HG03439 (cell line): ENCODE measurements around the gene USP36.
"Not testable (repeated sequence)": the region's sequence is repeated elsewhere in the genome, so short reads cannot be mapped to it uniquely, and the experiment has no call there.

ENCODE experiments used
- ATAC-seq: cut with Tn5 transposase; IDR thresholded peaks from one replicate; pipeline ENCODE4 v1.9.1; 2021; ENCODE audit warnings: mild to moderate bottlenecking, moderate library complexity; ENCODE audit not compliant: unreplicated experiment

Gene USP36

DNA sequence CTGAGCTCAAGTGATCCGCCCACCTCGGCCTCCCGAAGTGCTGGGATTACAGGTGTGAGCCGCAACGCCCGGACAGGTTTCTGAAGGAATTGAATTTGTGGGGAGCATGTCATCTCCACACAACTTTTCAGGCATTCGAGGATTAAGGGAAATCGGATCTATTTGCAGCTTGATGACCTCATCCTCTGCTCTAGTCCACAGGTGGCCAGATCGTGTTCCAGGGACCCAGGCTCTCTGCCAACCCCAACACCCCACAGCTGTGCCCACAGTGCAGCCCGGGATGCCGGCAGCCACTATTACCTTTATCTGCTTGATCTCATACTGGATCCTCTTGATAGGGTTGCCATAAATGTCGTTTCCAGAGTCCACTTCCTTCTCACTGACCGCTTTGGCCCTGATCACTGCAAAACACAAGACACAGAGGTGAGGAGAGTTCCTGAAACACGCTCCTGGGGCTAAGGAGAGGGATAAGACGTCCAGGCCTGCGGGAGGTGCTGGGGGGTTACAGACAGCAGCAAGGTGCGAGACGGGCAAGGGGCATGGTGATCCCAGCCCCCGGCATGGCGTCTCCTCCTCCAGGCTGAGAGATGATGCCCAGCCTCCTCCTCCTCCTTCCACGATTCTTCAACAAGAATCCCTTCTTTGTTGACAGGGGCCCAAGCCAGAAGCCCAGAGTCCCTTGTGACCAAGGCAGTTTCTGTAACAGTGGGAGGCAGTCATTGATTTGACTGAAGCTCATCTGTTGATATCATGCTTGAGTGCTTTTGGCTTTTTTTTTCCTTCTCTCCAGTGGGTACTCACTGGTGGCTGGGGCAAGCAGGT is 33.1 kb upstream of the USP36 start:
- ATAC-seq, result no peak

DNA sequence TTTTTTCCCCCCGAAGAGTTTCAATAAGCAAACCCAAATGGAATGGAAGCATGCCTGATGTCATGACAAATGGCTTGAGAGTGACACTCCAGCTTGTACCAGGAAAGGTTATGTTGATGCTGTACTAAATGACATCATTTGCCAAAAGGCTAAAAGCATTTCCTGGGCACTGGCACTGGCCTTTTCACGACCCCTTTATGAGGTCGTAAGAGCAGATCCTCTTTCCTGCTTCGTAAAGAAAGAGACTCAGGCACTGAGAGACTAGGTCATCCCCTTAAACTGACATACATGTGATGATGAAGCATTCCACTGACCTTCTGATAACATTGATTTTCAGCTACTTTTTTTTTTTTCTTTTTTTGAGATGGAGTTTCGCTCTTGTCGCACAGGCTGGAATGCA is 31.9 kb upstream of the USP36 start:
- no peak for ATAC-seq

DNA sequence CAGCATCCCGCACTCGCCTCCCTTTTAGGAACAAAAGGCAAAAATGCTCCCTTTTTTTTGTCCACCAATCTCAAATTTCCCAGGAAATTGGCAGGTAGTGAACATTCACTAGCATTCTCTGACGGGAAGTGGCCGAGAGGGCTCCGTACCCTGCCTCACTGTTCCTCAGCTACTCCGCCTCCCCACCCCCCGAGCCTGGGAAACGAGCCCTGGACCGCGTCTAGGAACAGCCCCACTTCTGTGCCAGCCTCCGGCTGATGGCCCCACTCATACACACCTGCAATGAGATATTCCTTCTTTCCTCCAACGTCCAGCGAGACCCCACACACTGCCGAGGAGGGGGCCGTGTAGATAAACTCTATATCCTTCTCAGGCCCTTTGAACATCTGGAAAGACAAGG is 30.0 kb upstream of the USP36 start:
- no peak for ATAC-seq

- ATAC-seq, result no peak
Observed at GRCh38 chr17:78868391-78868790, 27.8 kb upstream of the USP36 start.

- ATAC-seq, result not testable (repeated sequence)
Observed at GRCh38 chr17:78867046-78867445, 26.4 kb upstream of the USP36 start.

GRCh38 chr17:78865682-78866390 is 25.2 kb upstream of the USP36 start:
- no peak for ATAC-seq

GRCh38 chr17:78864117-78864516 is 23.5 kb upstream of the USP36 start:
- ATAC-seq, result no peak

DNA sequence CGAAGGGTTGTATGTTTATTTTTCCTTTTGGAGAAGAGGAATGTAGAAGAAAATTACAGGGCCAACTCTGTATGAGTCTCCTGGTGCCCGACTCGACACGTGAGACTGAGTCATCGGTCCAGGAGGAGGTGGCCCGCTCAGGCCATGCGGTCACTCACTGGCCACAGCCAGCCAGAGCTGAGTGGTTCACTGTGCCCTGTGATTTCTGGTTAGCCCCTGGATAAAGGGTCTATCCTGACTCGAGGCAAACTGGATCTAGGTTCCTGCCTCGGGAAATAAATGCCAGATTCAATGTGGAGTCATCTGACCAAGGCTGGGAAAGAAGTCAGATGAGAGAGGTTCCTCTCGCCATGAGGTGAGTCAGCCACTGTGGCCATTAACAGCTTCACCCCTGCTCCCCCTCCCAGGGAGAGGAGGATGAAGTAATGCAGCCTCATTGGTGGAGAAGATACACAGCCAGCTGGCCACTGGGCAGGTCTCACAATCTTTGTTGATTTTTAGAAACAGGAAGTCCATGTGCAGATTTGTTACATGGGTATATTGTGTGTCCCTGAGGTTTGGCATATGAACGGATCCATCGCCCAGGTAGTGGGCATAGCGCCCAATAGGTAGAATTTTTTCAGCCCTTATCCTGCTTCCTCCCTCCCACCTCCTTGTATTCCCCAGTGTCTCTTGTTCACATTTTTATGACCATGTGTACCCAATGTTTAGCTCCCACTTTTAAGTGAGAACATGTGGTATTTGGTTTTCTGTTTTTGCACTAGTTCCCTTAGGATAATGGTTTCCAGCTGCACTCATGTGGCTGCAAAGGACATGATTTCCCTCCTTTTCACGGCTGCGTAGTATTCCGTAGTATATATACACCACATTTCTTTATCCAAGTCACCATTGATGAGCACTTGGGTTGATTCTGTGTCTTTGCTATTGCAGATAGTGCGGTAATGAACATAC is 21.7 kb upstream of the USP36 start:
- ATAC-seq, result no peak

DNA sequence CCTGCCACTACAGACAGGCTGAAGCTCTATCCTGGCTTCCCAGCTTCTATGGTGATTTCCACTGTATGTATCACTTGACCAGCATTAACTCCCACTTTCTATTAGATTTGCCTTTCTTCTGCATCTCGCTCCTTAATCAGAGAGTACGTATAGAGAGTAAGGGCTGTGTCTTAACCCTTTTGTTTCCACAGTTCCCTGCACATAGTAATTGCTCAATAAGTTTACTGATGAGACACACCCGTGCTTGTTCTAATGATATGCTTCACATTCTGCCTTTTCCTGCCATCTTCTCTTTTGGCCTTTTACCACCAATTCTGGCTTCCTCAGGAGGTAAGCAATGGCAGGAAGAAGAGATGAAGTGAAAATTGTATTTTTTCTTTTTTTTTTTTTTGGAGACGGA is 20.6 kb upstream of the USP36 start:
- no peak for ATAC-seq

- no peak for ATAC-seq
Observed at GRCh38 chr17:78859051-78859450, 18.4 kb upstream of the USP36 start.

- no peak for ATAC-seq
Observed at GRCh38 chr17:78857266-78857665, 16.7 kb upstream of the USP36 start.

DNA sequence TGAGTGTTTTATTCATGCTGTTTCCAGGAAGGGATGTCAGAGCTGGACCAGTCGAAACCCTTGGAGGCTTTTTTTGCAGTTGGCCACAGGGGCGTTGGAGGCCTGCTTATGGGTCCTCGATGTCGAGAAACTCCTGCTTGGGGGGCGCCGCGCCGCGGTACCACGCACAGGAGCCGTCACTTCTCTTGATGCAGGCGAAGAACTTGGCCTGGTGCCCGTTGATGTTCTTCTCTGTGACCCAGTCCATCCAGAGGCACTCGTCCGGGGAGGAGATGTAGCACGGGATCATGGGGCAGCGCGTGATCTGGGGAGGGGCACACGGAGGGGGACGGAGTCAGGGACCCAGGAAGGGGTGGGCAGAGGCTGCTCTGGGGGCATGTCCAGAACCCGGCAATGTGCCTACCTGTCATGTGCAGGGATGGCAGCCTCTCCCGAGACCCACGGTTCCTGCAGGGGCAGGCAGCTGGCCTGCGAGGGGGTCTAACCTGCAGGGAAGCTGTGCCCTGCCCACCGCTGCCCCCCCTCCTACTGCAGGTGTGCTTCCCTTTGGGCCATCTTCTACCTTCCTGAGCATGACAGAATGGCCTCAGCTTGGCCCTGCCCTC is 15.0 kb upstream of the USP36 start:
- ATAC-seq, result no peak

DNA sequence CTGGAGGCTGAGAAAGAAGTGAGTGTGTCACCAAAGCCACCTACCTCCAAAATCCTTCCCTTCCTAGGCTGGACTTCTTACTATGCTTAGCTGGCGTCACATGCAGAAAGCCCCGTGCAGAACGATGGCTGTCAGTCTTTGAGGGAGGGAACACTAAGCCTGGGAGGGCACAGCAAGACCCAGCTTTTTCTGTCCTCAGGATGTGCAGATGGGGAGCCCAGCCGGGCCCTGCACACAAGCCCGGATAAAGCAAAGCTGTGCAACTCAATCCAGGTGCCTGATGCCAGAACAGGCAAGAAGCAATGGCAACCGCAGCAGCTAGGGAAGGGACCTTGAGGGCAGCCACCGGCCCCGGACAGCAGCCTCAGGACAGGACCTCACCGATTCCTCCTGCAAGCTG is 13.9 kb upstream of the USP36 start:
- no peak for ATAC-seq

- no peak for ATAC-seq
Observed at GRCh38 chr17:78853926-78854394, 13.3 kb upstream of the USP36 start.

DNA sequence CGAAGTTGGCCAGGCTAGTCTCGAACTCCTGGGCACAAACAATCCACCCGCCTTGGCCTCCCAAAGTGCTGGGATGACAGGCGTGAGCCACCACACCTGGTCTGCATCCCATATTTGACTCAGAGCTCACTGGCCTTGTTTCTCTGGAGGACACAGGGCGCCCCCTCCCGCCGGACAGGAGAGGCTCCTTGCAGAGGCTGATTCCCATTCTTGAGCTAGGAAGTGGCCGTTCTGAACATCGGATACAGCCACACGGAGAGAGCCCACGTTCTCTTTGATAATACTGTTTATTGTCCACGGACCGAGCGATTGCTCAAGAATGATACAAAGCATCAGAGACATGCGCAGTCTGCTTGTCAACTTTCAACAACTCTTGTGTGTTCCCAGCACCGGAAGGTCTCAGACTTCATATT is 12.1 kb upstream of the USP36 start:
- no peak for ATAC-seq

GRCh38 chr17:78849026-78849425 is 8.4 kb upstream of the USP36 start:
- no peak for ATAC-seq

- no peak for ATAC-seq
Observed at GRCh38 chr17:78847052-78847451, 6.4 kb upstream of the USP36 start.

DNA sequence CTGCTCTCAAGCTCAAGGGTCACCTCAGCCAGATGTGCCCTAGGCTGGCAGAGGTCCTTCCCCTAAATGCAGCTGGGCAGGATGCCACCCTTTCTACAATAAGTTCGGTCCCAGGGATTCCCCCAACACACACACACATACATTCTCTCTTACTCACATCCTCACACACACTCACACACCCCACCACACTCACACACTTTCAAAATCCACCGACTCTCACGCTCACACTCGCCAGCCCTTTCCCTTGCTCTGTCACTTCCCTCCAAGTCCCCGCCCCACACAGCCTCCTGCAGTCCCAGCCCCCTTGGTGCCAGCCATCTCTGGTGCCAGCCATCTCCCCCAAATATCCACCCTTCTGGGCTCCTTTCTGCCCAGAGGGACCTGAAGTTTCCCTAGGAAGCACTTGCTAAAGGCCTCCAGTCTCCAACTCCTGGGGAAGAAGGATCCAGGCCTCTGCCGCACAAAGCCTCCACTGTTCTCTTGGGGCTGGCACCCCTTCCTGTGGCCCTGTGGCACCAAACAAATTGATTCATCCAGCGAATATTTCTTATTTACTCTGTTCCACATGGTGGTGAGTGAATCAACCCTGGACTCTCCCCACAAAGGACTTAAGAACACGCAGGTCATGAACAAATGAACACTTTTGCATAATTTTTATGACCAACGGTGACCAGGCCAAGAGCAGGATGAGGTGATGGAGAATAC is 3.8 kb upstream of the USP36 start:
- ATAC-seq, result no peak

- no peak for ATAC-seq
Observed at GRCh38 chr17:78842881-78843565, 2.4 kb upstream of the USP36 start.

GRCh38 chr17:78840530-78840779 is 159 bp downstream of the USP36 start:
- ATAC-seq, result no peak
